NCI-H446 treated with DMSO at 0.1 percent for 48 hours (cell line): ENCODE results near the gene TRMT11.
"Not testable (repeated sequence)": the region's sequence is repeated elsewhere in the genome, so short reads cannot be mapped to it uniquely, and the experiment has no call there.

Source experiments
- DNase-seq: peaks from one replicate; lab custom pipeline; 2025; lab: John Stamatoyannopoulos, UW

Gene TRMT11

DNA sequence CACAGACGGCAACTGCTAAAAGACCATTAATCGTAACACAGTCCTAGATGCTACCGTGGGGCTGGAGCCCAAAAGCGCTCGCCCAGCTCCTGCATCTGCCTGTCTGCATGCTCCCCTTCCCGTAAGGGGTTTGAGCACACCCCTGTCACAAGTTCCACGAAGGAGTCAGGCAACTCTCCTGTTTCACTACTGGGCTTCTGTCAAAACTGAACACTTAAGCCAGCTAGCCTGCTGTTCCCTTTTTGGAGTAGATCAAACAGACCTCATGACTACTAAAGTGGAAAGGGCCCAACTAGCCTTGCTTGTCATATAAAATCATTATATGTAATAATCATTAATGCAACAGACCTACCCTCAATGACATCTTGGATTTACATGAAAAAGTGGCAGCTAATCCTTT is 61.3 kb downstream of the TRMT11 start:
- no peak for DNase-seq

DNA sequence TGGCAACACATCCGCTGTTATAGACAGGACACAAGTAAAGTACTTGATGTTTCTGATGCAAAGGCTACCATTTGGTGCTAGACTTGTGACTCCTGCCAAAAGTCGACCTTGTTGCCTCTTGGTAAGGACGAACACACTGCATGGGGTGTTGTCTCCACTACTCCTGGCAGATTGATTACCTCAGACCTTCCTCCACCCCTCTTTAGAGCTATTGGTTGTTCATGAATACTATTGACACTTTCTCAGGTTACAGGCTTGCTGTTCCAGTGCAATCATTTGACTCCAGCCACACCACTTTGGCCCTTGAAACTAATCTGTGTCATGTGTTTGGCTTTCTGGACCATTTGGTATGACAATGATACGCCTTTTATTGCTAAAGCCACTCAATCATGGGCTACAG is 62.3 kb downstream of the TRMT11 start:
- no peak for DNase-seq

- DNase-seq, result no peak
Measured at GRCh38 chr6:126050795-126051194, 64.5 kb downstream of the TRMT11 start.

GRCh38 chr6:126051791-126052190 is 65.5 kb downstream of the TRMT11 start:
- no peak for DNase-seq

GRCh38 chr6:126052485-126052884 is 66.1 kb downstream of the TRMT11 start:
- no peak for DNase-seq

- DNase-seq, result no peak
Measured at GRCh38 chr6:126054258-126054702, 67.9 kb downstream of the TRMT11 start.

DNA sequence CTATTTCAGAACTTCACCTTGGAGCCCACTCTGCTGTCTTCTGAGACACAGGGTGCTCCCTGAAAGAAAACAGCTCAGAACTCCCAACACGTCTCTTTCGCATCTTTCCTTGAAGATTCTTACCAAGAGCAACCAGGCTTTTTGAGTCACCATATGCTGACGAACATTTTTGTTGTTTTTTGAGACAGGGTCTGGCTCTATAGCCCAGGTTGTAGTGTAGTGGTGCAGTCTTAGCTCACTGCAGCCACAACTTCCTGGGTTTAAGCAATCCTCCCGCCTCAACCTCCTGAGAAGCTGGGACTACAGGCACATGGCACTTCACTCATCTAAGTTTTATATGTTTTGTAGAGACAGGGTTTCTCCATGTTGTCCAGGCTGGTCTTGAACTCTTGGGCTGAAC is 68.5 kb downstream of the TRMT11 start:
- no peak for DNase-seq

GRCh38 chr6:126055449-126055848 is 69.1 kb downstream of the TRMT11 start:
- DNase-seq, result no peak

- no peak for DNase-seq
Measured at GRCh38 chr6:126056355-126057004, 70.1 kb downstream of the TRMT11 start.

DNA sequence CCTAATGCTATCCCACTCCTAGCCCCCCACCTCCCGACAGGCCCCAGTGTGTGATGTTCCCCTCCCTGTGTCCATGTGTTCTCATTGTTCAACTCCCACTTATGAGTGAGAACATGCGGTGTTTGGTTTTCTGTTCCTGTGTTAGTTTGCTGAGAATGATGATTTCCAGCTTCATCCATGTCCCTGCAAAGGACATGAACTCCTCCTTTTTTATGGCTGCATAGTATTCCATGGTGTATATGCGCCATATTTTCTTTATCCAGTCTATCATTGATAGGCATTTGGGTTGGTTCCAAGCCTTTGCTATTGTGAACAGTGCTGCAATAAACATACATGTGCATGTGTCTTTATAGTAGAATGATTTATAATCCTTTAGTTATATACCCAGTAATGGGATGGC is 71.7 kb downstream of the TRMT11 start:
- DNase-seq, result not testable (repeated sequence)

- no peak for DNase-seq
Measured at GRCh38 chr6:126060400-126060799, 74.1 kb downstream of the TRMT11 start.

- no peak for DNase-seq
Measured at GRCh38 chr6:126063512-126064146, 77.3 kb downstream of the TRMT11 start.

GRCh38 chr6:126064257-126064747 is 78.0 kb downstream of the TRMT11 start:
- DNase-seq, result no peak

GRCh38 chr6:126064748-126065401 is 78.5 kb downstream of the TRMT11 start:
- DNase-seq, result no peak

DNA sequence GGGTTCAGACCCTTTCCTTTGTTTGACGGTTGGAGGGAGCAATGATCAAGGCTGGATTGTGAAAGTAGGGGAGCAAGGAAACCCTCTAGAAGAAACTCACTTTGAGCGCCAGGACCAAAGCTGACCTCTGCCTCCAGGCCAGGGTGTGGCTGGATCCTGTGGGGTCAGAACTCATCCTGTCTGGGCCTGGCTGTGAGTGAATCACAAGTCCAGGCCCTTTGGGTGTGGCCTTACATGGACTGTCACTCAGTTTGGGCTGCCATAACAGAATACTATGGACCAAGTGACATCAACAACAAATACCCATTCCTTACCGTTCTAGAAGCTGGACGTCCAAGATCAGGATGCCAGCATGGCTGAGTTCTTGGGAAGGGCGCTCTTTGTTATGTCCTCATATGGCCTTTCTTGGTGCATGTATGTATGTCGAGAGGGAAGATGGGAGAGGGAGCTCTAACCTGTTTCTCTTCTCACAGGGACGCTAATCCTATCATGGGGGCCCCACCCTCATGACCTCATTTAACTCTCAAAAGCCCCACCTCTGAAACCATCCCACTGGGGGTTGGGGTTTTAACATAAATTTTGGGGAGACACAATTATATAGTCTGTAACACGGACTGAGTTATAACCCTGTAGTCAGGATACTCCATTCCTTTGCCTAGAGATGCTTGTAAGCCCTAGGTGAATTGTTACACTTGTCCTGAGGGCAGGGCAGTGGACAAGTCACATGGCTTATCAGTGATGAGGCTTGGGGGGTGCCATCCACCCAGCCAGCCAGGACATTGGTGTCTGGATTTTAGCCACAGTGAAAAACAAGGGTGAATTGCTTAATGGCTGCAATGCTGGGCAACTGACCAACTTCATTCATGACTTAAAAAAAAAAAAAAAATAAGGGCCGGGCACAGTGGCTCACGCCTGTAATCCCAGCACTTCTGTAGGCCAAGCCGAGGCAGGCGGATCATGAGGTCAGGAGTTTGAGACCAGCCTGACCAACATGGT is 80.0 kb downstream of the TRMT11 start:
- no peak for DNase-seq

- no peak for DNase-seq
Measured at GRCh38 chr6:126067073-126067472, 80.7 kb downstream of the TRMT11 start.

- no peak for DNase-seq
Measured at GRCh38 chr6:126069449-126069848, 83.1 kb downstream of the TRMT11 start.

GRCh38 chr6:126071000-126071647 is 84.8 kb downstream of the TRMT11 start:
- DNase-seq, result no peak

GRCh38 chr6:126072172-126072571 is 85.8 kb downstream of the TRMT11 start:
- no peak for DNase-seq

GRCh38 chr6:126072834-126073233 is 86.5 kb downstream of the TRMT11 start:
- DNase-seq, result no peak

- no peak for DNase-seq
Measured at GRCh38 chr6:126075335-126076071, 89.2 kb downstream of the TRMT11 start.
